SH-SY5Y (cell line): Measurements from ENCODE around the gene SCO2.

ENCODE experiments used
- GATA2 ChIP-seq: IDR thresholded peaks from 2 replicates; pipeline ENCODE4 v1.6.1; 2011; ENCODE audit warnings: mild to moderate bottlenecking, low read depth, low read length
- GATA3 ChIP-seq: IDR thresholded peaks from 2 replicates; pipeline ENCODE4 v1.6.1; 2011; ENCODE audit warnings: low read depth, mild to moderate bottlenecking, low read length, moderate library complexity

- TF ChIP-seq GATA2 (no peak), GATA3 (no peak)
These were observed 46.1 kb upstream of the SCO2 start for GRCh38 chr22:50571264-50572175.
